Thyroid gland (tissue), 4 donors: Measurements from ENCODE around the gene DCST1.

Experiments
- CTCF ChIP-seq, 6 experiments: fragments of 200-600 bp in 3 of 6; fragments of 450-650 bp in 3 of 6; sonication (generic) in 3 of 6; IDR thresholded peaks; one replicate each; pipeline ENCODE4 v1.5.1; 2016 to 2019; ENCODE audit warnings: antibody characterized with exemption in 6 of 6, mild to moderate bottlenecking in 2 of 6, inconsistent platforms in 1 of 6, moderate library complexity in 1 of 6
- POLR2A ChIP-seq, 2 donors: fragments of 450-650 bp; IDR thresholded peaks; one replicate each; pipeline ENCODE4 v1.6.1; 2017; ENCODE audit warnings: antibody characterized with exemption in 2 of 2, mild to moderate bottlenecking in 2 of 2, moderate library complexity in 1 of 2

- TF ChIP-seq CTCF (IDR thresholded peaks at IDR 0.05) (no peak), POLR2A (IDR thresholded peaks at IDR 0.05) (no peak)
These were observed 36.5 kb upstream of the DCST1 start for GRCh38 chr1:154996966-154997701.
